CD4-positive, alpha-beta T cell (primary cell): Measurements from ENCODE around the gene PLEKHH2. TPM values are rescaled to one million over a fixed set of nuclear protein-coding genes. Genes with fewer than 3 reads are reported as not detected.

Source experiments
- ATAC-seq: fragments of 200-7000 bp; cut with Tn5 transposase; one replicate; pipeline ENCODE4 v1.10.0; 2022; ENCODE audit warnings: mild to moderate bottlenecking; ENCODE audit not compliant: poor library complexity
- CTCF ChIA-PET: fragments of 350-600 bp; sonication (Branson Sonifier 250); formaldehyde crosslinking; loops from one replicate; lab custom pipeline; 2021; ENCODE audit warnings: antibody characterized with exemption, inconsistent platforms; lab: Charles Lee
- POLR2A ChIA-PET: fragments of 350-600 bp; sonication (Branson Sonifier 250); formaldehyde crosslinking; loops from one replicate; lab custom pipeline; 2021; ENCODE audit warnings: antibody characterized with exemption, inconsistent platforms; lab: Charles Lee
- DNase-seq, 14 experiments: peaks; one replicate each; pipeline ENCODE4 v3.0.0-alpha.2; 2013 to 2020; ENCODE audit warnings: mixed read lengths in 2 of 14
- H3K27ac ChIP-seq, 2 donors: one replicate each; pipeline versions ENCODE4 v1.5.1 to v1.7.0; 2013; ENCODE audit warnings: low read length in 2 of 2, low read depth in 1 of 2, mild to moderate bottlenecking in 1 of 2
- H3K27me3 ChIP-seq, 2 experiments: 1 replicate in 1 of 2; 2 replicates in 1 of 2; pipeline versions ENCODE4 v1.6.1 to v1.7.0; 2013; ENCODE audit warnings: low read length in 2 of 2, control low read depth in 1 of 2, mild to moderate bottlenecking in 1 of 2, moderate library complexity in 1 of 2; ENCODE audit not compliant: insufficient read depth in 2 of 2, control insufficient read depth in 1 of 2
- H3K36me3 ChIP-seq: one replicate; pipeline ENCODE4 v1.6.1; 2013; ENCODE audit warnings: low read length, control low read depth; ENCODE audit not compliant: insufficient read depth
- H3K4me1 ChIP-seq: one replicate; pipeline ENCODE4 v1.6.1; 2013; ENCODE audit warnings: low read length, control low read depth; ENCODE audit not compliant: insufficient read depth
- H3K4me3 ChIP-seq: one replicate; pipeline ENCODE4 v1.5.1; 2013; ENCODE audit warnings: mild to moderate bottlenecking, low read length, moderate library complexity
- H3K9me3 ChIP-seq, 2 experiments: 1 replicate in 1 of 2; 2 replicates in 1 of 2; pipeline versions ENCODE4 v1.6.1 to v1.7.0; 2013; ENCODE audit warnings: low read length in 2 of 2, mild to moderate bottlenecking in 2 of 2, control low read depth in 1 of 2, moderate library complexity in 1 of 2; ENCODE audit not compliant: control insufficient read depth in 1 of 2, insufficient read depth in 1 of 2
- H3K27ac Mint-ChIP-seq: one replicate; pipeline ENCODE4 v1.8.0; 2020; ENCODE audit warnings: mixed read lengths
- H3K27me3 Mint-ChIP-seq: one replicate; pipeline ENCODE4 v1.8.0; 2021; ENCODE audit warnings: mixed read lengths
- H3K36me3 Mint-ChIP-seq: one replicate; pipeline ENCODE4 v1.8.0; 2021; ENCODE audit warnings: low read depth, mixed read lengths
- H3K4me1 Mint-ChIP-seq: one replicate; pipeline ENCODE4 v1.8.0; 2021; ENCODE audit warnings: low read depth, mixed read lengths
- H3K4me3 Mint-ChIP-seq: one replicate; pipeline ENCODE4 v1.8.0; 2020; ENCODE audit warnings: mild to moderate bottlenecking, mixed read lengths
- H3K9me3 Mint-ChIP-seq: one replicate; pipeline ENCODE4 v1.8.0; 2020; ENCODE audit warnings: mixed read lengths
- CTCF ChIP-seq: fragments of 200-600 bp; IDR thresholded peaks from one replicate; pipeline ENCODE4 v1.8.0; 2022; ENCODE audit warnings: antibody characterized with exemption, mild to moderate bottlenecking
- intact Hi-C, 2 experiments: fragments of 100-400 bp; cut with DNase I in 1 of 2; cut with micrococcal nuclease in 1 of 2; formaldehyde crosslinking; loops; one replicate each; pipeline versions ENCODE4 v1.15.1 to v1.9.0; 2023 to 2025; cut with DNase I, micrococcal nuclease
- total RNA-seq, 174 experiments: library from RNA in 2 of 174; stranded (reverse) in 2 of 174; gene quantifications; one replicate each; pipeline ENCODE4 v1.2.3 and lab custom pipeline; 2021 to 2026

The PLEKHH2 gene
- total RNA-seq, 2 experiments from 2014 or later = 1.6 to 2.7 TPM

- no peaks in the 10 kb centered on the region for H3K9me3 Mint-ChIP-seq
- no peak for TF ChIP-seq CTCF
- no peak overlapping the region for H3K27ac Mint-ChIP-seq
- DNase-seq (no peak), ATAC-seq (no peak)
- no peak overlapping the region for H3K4me3 Mint-ChIP-seq
- Histone ChIP-seq H3K36me3 (no peaks in the 10 kb centered on the region), H3K27ac (no peak overlapping the region), H3K9me3 (no peaks in the 10 kb centered on the region), H3K4me3 (no peak overlapping the region), H3K4me1 (no peaks in the 10 kb centered on the region), H3K27me3 (no peaks in the 10 kb centered on the region)
- ChIA-PET CTCF (no interaction called here), POLR2A (no interaction called here)
- intact Hi-C loops = no loop called here
- H3K27me3 Mint-ChIP-seq = peaks cover 5% of the 10 kb centered on the region
- no peaks in the 10 kb centered on the region for H3K36me3 Mint-ChIP-seq
- H3K4me1 Mint-ChIP-seq = no peaks in the 10 kb centered on the region
Measured at GRCh38 chr2:43752302-43752701, 115.2 kb downstream of the PLEKHH2 start.

- no peaks in the 10 kb centered on the region for H3K9me3 ChIP-seq
- POLR2A ChIA-PET = no interaction called here
- CTCF ChIA-PET = no interaction called here
- TF ChIP-seq CTCF = no peak
- H3K27me3 ChIP-seq = no peaks in the 10 kb centered on the region
- Mint-ChIP-seq H3K4me1 (no peaks in the 10 kb centered on the region), H3K27ac (no peak overlapping the region), H3K9me3 (no peaks in the 10 kb centered on the region), H3K4me3 (no peak overlapping the region), H3K27me3 (peaks cover 5% of the 10 kb centered on the region), H3K36me3 (no peaks in the 10 kb centered on the region)
- no peak for ATAC-seq
- H3K36me3 ChIP-seq = no peaks in the 10 kb centered on the region
- no peaks in the 10 kb centered on the region for H3K4me1 ChIP-seq
- intact Hi-C loops = no loop called here
- no peak overlapping the region for H3K27ac ChIP-seq
- no peak overlapping the region for H3K4me3 ChIP-seq
- no peak for DNase-seq
Measured at GRCh38 chr2:43754180-43754579, 117.1 kb downstream of the PLEKHH2 start.

GRCh38 chr2:43758739-43759138 lies 121.7 kb downstream of the PLEKHH2 start:
- Mint-ChIP-seq H3K27me3 (peaks cover 5% of the 10 kb centered on the region), H3K36me3 (no peaks in the 10 kb centered on the region), H3K4me1 (no peaks in the 10 kb centered on the region), H3K9me3 (no peaks in the 10 kb centered on the region), H3K27ac (no peak overlapping the region), H3K4me3 (no peak overlapping the region)
- intact Hi-C loops = no loop called here
- ATAC-seq = no peak
- Histone ChIP-seq H3K27ac (no peak overlapping the region), H3K36me3 (no peaks in the 10 kb centered on the region), H3K4me1 (no peaks in the 10 kb centered on the region), H3K9me3 (no peaks in the 10 kb centered on the region), H3K27me3 (no peaks in the 10 kb centered on the region), H3K4me3 (no peak overlapping the region)
- DNase-seq = no peak
- CTCF ChIA-PET = no interaction called here
- no peak for TF ChIP-seq CTCF
- POLR2A ChIA-PET = no interaction called here
